Inferior parietal cortex (tissue), 1 donor: Measurements from ENCODE around the gene HGFAC.
"Not testable (repeated sequence)": the region's sequence is repeated elsewhere in the genome, so short reads cannot be mapped to it uniquely, and the experiment has no call there.

Source experiments
- DNase-seq: peaks from one replicate; pipeline ENCODE4 v3.0.0-alpha.2; 2016; ENCODE audit errors: extremely low spot score

Gene HGFAC

GRCh38 chr4:3442959-3443749, 1.4 kb downstream of the HGFAC start:
- no peak for DNase-seq

- no peak for DNase-seq
Observed at GRCh38 chr4:3443750-3444309, 2.1 kb downstream of the HGFAC start.

GRCh38 chr4:3444351-3445110, 2.8 kb downstream of the HGFAC start:
- DNase-seq, result no peak

GRCh38 chr4:3445111-3445820, 3.5 kb downstream of the HGFAC start:
- DNase-seq, result no peak

- no peak for DNase-seq
Observed at GRCh38 chr4:3445829-3446545, 4.2 kb downstream of the HGFAC start.

- DNase-seq, result no peak
Observed at GRCh38 chr4:3446631-3447320, 5.0 kb downstream of the HGFAC start.

- DNase-seq, result no peak
Observed at GRCh38 chr4:3447431-3448395, 5.9 kb downstream of the HGFAC start.

- DNase-seq, result no peak
Observed at GRCh38 chr4:3449047-3449573, 7.3 kb downstream of the HGFAC start.

GRCh38 chr4:3449574-3450534, 8.1 kb downstream of the HGFAC start:
- no peak for DNase-seq

GRCh38 chr4:3450643-3451042, 8.9 kb downstream of the HGFAC start:
- DNase-seq, result no peak

- no peak for DNase-seq
Observed at GRCh38 chr4:3451956-3452355, 10.2 kb downstream of the HGFAC start.

- no peak for DNase-seq
Observed at GRCh38 chr4:3452376-3452775, 10.6 kb downstream of the HGFAC start.

- DNase-seq, result not testable (repeated sequence)
Observed at GRCh38 chr4:3455596-3455995, 13.8 kb downstream of the HGFAC start.

GRCh38 chr4:3458371-3458770, 16.6 kb downstream of the HGFAC start:
- DNase-seq, result no peak

GRCh38 chr4:3459156-3459555, 17.4 kb downstream of the HGFAC start:
- DNase-seq, result not testable (repeated sequence)

GRCh38 chr4:3460926-3461325, 19.2 kb downstream of the HGFAC start:
- no peak for DNase-seq

GRCh38 chr4:3461515-3462291, 19.9 kb downstream of the HGFAC start:
- DNase-seq, result no peak
